ENCODE measurements around the gene MGAT3. TPM values are rescaled to one million over a fixed set of nuclear protein-coding genes. Genes with fewer than 3 reads are reported as not detected.
A peak's percentile ranks its signal among the peaks of the same experiment; 100 is the strongest.

The MGAT3 gene
- total RNA-seq, 2 experiments from 2014 or later: 0.40 to 0.62 TPM

DNA sequence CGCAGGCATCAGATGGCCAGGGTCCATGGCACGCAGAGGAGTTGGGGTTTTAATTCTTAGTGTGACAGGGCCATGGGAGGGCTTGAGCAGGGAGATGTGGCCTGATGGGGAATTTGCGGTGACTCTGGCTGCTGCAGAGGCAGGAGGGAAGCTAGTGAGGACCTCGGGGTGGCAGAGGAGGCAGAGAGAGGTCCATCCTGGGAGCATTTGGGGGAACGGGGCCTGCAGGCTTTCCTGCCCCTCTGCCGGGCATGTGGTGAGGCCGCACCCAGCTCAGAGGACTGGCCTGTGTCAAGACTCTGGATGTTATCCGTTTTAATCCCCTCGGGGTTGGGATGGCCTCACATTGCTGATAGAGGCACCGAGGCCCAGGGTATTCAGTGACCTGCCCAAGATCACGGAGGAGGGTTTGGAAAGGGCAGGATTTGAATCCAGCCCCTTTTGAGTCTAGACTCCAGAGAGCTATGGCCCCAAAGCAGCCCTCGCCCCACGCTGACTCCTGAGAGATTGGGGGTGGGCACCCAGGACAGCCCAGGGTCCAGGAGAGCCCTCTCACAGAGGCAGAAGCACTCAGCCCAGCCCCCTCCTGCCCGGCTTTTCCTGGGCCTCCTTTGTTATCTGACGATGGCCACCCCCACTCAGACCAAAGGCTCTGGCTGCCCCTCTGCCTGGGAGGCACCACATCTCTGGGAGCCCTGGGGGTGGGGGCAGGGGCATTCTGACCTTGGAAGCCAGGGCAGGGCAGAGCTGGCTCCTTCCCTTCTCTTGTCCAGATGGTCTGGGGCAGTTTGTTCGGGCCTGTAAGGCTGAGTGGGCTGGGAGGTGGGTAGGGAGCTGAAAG lies 13.9 kb downstream of the MGAT3 start:
- H3K27me3 Mint-ChIP-seq (ENCODE audit: low read depth): no peaks in the 10 kb centered on the region
- no peaks in the 10 kb centered on the region for H3K36me3 Mint-ChIP-seq (ENCODE audit: low read depth)
- no peak overlapping the region for H3K4me3 Mint-ChIP-seq
- CTCF ChIA-PET: no interaction called here
- intact Hi-C loops (cut with micrococcal nuclease): no loop called here
- peaks cover 18% of the 10 kb centered on the region for H3K4me1 Mint-ChIP-seq (ENCODE audit: low read depth)
- no peak for DNase-seq
- no peak overlapping the region for H3K27ac Mint-ChIP-seq
- H3K9me3 Mint-ChIP-seq: no peaks in the 10 kb centered on the region

DNA sequence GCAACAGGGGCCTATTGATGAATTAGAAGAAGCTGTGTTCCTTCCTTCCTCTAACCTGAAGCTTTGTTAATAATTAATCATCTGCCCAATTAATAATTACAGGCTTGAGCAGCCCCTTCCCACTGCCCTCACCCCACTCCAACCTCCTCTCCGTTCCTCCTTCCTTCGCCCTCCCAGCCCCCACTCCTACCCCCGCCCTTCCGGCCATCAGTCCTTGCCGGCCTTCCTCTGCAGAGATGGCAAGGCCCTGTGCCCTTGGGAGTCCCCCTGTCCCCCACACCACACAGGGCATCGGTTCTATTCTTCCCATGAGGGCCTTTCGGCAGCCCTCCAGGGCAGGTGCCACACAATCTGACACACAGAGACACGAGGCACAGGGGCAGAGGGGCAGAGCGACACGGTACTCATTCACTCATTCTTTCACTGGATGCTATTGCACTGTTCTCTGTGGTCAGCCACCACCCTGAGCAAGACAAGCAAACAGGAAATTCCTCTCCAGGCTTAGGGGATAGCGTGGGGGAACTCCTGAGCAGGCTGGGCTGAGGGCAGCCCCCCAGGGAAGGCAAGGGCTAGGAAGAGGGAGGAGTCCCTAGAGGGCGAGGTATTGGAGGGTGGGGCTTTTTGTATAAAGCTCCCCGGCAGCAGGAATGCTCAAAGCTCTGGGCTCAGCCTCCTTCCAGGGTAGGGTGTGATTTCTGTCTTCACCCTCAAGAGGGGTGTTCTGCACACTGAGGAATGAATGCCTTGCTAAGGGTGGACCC lies 14.7 kb downstream of the MGAT3 start:
- H3K27me3 Mint-ChIP-seq (ENCODE audit: low read depth): no peaks in the 10 kb centered on the region
- peak; percentile 19 for DNase-seq
- intact Hi-C loops (cut with micrococcal nuclease): no loop called here
- CTCF ChIA-PET: interaction anchor here (1.0 kb wide), 1 partner anchor 25 kb away, joined by 4 read pairs; no protein-coding TSS in a partner anchor
- H3K9me3 Mint-ChIP-seq: no peaks in the 10 kb centered on the region
- peaks cover 18% of the 10 kb centered on the region for H3K4me1 Mint-ChIP-seq (ENCODE audit: low read depth)
- H3K36me3 Mint-ChIP-seq (ENCODE audit: low read depth): no peaks in the 10 kb centered on the region
- H3K4me3 Mint-ChIP-seq: no peak overlapping the region
- no peak overlapping the region for H3K27ac Mint-ChIP-seq

DNA sequence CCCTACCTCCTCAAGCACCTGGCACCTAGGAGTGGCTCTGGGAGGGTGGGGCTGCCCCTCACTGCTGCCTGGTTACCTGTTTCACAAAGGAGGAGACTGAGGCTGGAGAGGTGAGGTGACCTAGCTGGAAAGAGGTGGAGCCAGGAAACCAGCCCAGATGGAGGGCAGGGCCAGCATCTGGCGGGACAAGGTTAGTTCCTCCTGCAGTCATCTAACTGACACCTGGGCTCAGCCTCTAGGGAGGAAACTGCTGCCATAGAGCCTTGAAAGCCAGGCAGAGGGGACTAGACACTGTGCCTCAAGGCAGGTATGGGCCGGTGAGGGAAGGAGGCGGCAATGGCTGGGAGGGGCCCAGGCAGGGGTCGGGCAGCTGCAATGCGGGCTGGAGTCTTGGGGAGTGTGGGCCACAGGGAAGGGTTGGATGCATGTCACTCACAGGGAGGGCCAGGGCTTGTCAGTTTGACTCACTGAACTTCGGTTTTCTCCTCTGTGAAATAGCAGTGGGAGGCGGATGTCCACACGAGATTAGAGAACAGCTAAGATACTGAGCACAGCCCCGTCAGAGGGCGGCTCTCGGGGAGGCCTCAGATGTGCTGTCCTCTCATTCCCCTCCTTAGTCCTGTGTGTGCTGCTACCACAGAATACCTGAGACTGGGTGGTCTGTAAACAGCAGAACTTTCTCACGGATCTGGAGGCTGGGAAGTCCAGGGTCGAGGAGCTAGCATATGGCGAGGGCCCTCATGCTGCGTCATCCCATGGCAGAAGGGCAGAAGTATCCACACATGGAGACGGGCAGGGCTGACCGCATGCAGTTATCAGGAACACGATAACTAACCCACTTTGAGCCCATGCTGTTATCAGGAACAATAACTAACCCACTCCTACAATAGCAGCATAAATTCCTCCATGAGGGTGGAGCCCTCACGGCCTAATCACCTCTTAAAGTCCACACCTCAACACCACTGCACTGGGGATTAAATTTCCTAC lies 16.1 kb downstream of the MGAT3 start:
- peaks cover 18% of the 10 kb centered on the region for H3K4me1 Mint-ChIP-seq (ENCODE audit: low read depth)
- intact Hi-C loops (cut with micrococcal nuclease): no loop called here
- no peak for DNase-seq
- H3K4me3 Mint-ChIP-seq: no peak overlapping the region
- H3K9me3 Mint-ChIP-seq: no peaks in the 10 kb centered on the region
- no peak overlapping the region for H3K27ac Mint-ChIP-seq
- no peaks in the 10 kb centered on the region for H3K36me3 Mint-ChIP-seq (ENCODE audit: low read depth)
- CTCF ChIA-PET: interaction anchor here (1.0 kb wide), 1 partner anchor 24 kb away, joined by 4 read pairs; no protein-coding TSS in a partner anchor
- no peaks in the 10 kb centered on the region for H3K27me3 Mint-ChIP-seq (ENCODE audit: low read depth)

DNA sequence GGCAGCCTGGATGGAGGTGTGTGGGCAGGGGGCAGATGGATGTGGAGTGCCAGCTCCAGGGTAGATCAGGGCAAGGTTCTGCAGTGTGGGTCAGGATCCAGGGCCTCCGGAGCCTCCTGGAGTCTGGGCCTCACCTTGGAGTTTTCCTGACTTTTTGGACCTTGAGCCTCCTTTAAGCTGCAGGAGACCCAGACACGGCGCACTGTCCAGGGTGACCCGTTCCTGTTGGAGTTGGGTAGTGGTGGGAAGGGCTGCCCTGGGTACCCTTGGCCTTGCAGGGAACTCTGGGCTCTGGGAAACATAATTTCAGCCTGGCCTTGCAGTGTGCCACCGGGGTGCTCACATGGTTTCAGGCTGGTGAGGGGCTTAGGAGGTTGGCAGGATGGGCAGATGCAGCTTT lies 17.0 kb downstream of the MGAT3 start:
- Mint-ChIP-seq H3K4me3 (no peak overlapping the region), H3K4me1 (ENCODE audit: low read depth) (peaks cover 18% of the 10 kb centered on the region), H3K36me3 (ENCODE audit: low read depth) (no peaks in the 10 kb centered on the region), H3K27ac (no peak overlapping the region), H3K27me3 (ENCODE audit: low read depth) (no peaks in the 10 kb centered on the region), H3K9me3 (no peaks in the 10 kb centered on the region)
- intact Hi-C loops (cut with micrococcal nuclease): no loop called here
- DNase-seq: no peak
- CTCF ChIA-PET: no interaction called here

DNA sequence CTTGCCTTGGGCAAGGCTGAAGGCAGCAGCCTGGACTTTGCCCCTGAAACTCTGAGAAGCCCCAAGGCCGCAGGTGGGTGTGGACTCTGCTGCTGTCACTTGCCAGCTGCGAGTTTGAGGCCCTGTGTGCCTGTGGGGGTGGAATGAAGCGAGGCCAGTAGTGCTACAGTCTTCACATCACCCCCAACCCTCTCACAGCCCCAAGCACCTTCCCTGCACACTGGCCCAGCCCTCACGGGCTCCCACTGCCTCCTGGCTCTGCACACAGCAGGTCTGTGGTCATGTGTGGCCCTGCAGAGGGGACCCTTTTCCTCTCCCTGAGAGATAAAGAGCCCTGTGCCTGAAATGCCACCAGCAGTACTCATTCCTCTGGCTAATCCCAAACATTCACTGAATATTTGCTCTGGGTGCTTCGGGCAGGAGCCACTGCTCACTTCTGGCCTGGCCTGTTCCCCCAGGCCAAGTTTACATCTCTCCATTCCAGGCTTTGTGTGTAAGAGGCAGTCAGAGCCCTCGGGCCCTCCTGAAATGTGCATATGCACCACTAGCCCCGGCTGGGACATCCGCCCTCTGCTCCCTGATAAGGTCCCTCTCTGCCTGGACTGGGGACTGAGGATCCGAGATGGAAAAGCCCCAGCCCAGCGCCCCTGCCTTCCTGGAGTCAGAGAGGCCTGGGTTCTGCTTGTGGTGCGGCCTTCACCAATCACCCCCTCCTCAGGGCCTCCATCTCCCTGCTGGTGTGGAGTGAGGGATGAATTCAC lies 17.7 kb downstream of the MGAT3 start:
- H3K9me3 Mint-ChIP-seq: no peaks in the 10 kb centered on the region
- H3K27ac Mint-ChIP-seq: no peak overlapping the region
- H3K27me3 Mint-ChIP-seq (ENCODE audit: low read depth): no peaks in the 10 kb centered on the region
- no peaks in the 10 kb centered on the region for H3K36me3 Mint-ChIP-seq (ENCODE audit: low read depth)
- intact Hi-C loops (cut with micrococcal nuclease): no loop called here
- peaks cover 18% of the 10 kb centered on the region for H3K4me1 Mint-ChIP-seq (ENCODE audit: low read depth)
- CTCF ChIA-PET: interaction anchor here (0.9 to 1.5 kb wide), 2 partner anchors 55 to 75 kb away, joined by 4 read pairs; no protein-coding TSS in a partner anchor
- H3K4me3 Mint-ChIP-seq: no peak overlapping the region
- DNase-seq: no peak

DNA sequence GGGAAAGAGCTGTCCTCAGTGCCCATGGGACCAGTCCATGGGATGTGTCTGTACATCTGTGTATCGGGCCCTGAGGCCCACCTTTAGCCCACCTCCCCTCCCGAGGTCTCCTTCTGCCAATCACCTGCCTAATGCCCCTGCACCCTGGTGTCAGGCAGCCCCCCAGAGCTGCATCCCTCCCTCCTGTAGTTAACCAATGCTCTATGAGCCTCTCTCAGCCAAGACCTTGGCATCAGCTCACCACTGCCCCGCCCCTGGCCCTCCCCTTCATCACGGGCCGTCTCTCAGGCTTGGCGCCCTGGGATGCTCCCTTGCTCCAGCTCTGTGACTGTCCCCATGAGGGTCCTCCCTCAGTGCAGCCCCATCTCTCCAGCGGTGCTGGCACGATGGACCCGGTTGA lies 18.5 kb downstream of the MGAT3 start:
- H3K27me3 Mint-ChIP-seq (ENCODE audit: low read depth): no peaks in the 10 kb centered on the region
- no peak overlapping the region for H3K4me3 Mint-ChIP-seq
- intact Hi-C loops (cut with micrococcal nuclease): no loop called here
- no peaks in the 10 kb centered on the region for H3K36me3 Mint-ChIP-seq (ENCODE audit: low read depth)
- H3K4me1 Mint-ChIP-seq (ENCODE audit: low read depth): peaks cover 18% of the 10 kb centered on the region
- DNase-seq: no peak
- H3K9me3 Mint-ChIP-seq: no peaks in the 10 kb centered on the region
- no peak overlapping the region for H3K27ac Mint-ChIP-seq
- CTCF ChIA-PET: interaction anchor here (0.9 to 1.5 kb wide), 2 partner anchors 54 to 76 kb away, joined by 4 read pairs; no protein-coding TSS in a partner anchor

DNA sequence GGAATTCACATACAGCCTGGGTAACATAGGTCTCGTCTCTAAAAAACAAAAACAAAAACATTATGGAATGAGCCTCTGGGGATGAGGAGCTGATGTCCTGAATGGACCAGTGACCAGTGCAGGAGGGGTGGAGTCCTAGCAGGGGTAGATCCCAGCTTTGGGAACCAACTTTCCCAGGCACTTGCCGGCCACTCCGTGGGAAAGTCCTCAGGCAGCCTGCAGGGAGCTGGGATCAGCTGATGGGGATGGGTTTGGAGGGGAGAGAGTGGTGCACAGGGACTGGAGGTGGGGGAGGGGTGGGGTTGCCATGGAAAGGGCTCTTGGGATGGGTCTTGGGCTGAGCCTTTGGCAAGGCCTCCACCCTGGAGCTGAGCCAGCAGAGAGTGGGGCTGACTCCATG lies 19.1 kb downstream of the MGAT3 start:
- intact Hi-C loops (cut with micrococcal nuclease): no loop called here
- no peaks in the 10 kb centered on the region for H3K27me3 Mint-ChIP-seq (ENCODE audit: low read depth)
- H3K4me3 Mint-ChIP-seq: no peak overlapping the region
- H3K9me3 Mint-ChIP-seq: no peaks in the 10 kb centered on the region
- CTCF ChIA-PET: interaction anchor here (1.5 kb wide), 1 partner anchor 53 kb away, joined by 4 read pairs; no protein-coding TSS in a partner anchor
- no peak overlapping the region for H3K27ac Mint-ChIP-seq
- no peak for DNase-seq
- no peaks in the 10 kb centered on the region for H3K36me3 Mint-ChIP-seq (ENCODE audit: low read depth)
- H3K4me1 Mint-ChIP-seq (ENCODE audit: low read depth): peaks cover 18% of the 10 kb centered on the region

DNA sequence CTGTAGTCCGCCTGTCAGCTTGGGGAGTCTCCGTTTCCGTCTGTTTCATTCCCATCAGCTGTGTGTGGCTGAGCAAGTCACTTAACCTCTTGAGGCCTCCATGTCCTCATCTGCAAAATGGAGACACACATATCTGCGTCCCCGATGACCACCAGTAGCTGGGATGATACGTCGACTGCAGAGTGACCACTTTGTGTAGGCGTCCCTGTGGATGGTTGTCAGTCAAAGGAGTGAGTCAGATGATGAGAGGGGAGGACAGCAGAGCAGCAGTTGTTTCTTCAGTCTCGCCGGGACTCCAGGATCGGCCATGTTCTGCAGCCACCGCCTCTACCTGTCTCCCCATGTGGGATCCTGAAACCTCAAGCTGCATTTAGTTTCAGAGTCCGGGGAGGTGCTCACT lies 19.9 kb downstream of the MGAT3 start:
- Mint-ChIP-seq H3K9me3 (no peaks in the 10 kb centered on the region), H3K4me3 (no peak overlapping the region), H3K36me3 (ENCODE audit: low read depth) (no peaks in the 10 kb centered on the region), H3K27me3 (ENCODE audit: low read depth) (no peaks in the 10 kb centered on the region), H3K27ac (no peak overlapping the region), H3K4me1 (ENCODE audit: low read depth) (peaks cover 13% of the 10 kb centered on the region)
- intact Hi-C loops (cut with micrococcal nuclease): no loop called here
- CTCF ChIA-PET: no interaction called here
- DNase-seq: no peak

DNA sequence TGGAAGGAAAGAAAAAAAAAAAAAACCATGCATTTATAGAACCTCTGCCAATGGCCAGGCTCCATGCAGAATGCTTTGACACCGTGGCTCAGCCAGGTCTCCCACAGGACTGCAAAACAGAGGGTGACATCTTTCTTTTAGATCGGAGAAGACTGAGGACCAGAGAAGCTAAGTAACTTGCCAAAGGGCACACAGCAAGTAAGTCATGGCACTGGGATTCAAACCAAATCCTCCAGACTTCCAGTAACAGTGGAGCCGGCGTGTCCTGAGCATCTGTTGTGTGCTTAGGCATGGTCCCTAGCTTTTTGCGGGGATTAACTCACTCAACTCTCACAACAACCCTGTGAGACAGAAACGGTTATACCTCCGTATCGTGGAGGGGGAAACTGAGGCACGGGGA lies 20.7 kb downstream of the MGAT3 start:
- no peak overlapping the region for H3K27ac Mint-ChIP-seq
- intact Hi-C loops (cut with micrococcal nuclease): no loop called here
- no peaks in the 10 kb centered on the region for H3K9me3 Mint-ChIP-seq
- H3K4me3 Mint-ChIP-seq: no peak overlapping the region
- CTCF ChIA-PET: interaction anchor here (0.6 kb wide), 1 partner anchor 487 kb away, joined by 4 read pairs; no protein-coding TSS in a partner anchor
- no peak for DNase-seq
- no peaks in the 10 kb centered on the region for H3K27me3 Mint-ChIP-seq (ENCODE audit: low read depth)
- H3K36me3 Mint-ChIP-seq (ENCODE audit: low read depth): no peaks in the 10 kb centered on the region
- H3K4me1 Mint-ChIP-seq (ENCODE audit: low read depth): peaks cover 5% of the 10 kb centered on the region

DNA sequence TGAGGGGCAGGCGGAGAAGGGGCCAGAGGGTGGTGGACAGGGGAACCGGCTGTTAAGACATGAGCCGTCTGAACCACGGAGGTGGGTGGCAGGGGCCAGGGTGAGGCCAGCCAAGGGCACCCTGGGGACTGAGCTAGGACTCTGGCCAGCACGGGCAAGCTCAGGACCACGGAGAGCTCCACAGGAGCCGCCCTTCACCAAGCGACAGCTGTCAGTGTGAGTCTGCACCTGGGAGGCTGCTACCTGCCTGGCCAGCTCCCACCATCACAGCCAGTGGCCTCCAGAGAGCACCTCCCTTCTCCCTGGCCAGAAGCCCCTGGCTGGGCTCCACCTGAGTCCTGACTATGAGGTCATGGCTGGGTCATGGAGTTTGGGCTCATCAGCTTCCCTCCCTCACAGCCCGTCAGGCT lies 21.6 kb downstream of the MGAT3 start:
- CTCF ChIA-PET: interaction anchor here (0.6 kb wide), 1 partner anchor 11 kb away, joined by 4 read pairs; no protein-coding TSS in a partner anchor
- Mint-ChIP-seq H3K4me1 (ENCODE audit: low read depth) (no peaks in the 10 kb centered on the region), H3K9me3 (no peaks in the 10 kb centered on the region)

DNA sequence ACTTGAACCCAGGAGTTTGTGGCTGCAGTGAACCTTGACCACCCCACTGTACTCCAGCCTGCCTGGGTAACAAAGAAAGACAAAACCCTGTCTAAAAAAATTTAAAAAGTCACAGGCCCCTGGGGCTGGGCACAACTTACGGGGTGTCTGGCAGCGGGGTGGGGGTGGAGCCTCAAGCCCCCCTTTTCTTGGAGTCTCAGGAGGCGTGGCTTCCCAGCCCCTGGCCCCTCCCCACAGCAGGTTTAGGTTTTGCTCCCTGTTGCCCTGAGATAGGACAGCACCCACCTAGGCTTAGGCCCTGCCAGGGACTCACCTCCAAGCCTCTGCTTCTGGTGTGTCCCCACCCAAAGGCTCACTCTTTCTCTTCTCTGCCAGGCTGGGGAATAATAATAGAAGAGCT lies 22.4 kb downstream of the MGAT3 start:
- DNase-seq: no peak
- Mint-ChIP-seq H3K9me3 (no peaks in the 10 kb centered on the region), H3K27me3 (ENCODE audit: low read depth) (no peaks in the 10 kb centered on the region), H3K4me3 (no peak overlapping the region), H3K4me1 (ENCODE audit: low read depth) (no peaks in the 10 kb centered on the region), H3K27ac (no peak overlapping the region), H3K36me3 (ENCODE audit: low read depth) (no peaks in the 10 kb centered on the region)
- CTCF ChIA-PET: interaction anchor here (1.2 kb wide), 1 partner anchor 15 kb away, joined by 3 read pairs; no protein-coding TSS in a partner anchor
- intact Hi-C loops (cut with micrococcal nuclease): no loop called here

More for the DNA sequence above, 21.6 kb downstream of the MGAT3 start:
- Mint-ChIP-seq H3K4me3 (no peak overlapping the region), H3K36me3 (ENCODE audit: low read depth) (no peaks in the 10 kb centered on the region), H3K27ac (no peak overlapping the region), H3K27me3 (ENCODE audit: low read depth) (no peaks in the 10 kb centered on the region)
- DNase-seq: peak; percentile 54
- intact Hi-C loops (cut with micrococcal nuclease): no loop called here
